22Rv1 (cell line): ENCODE data around the gene NXT1.

Source experiments
- CTCF ChIP-seq: fragments of 450-650 bp; IDR thresholded peaks from 2 replicates; pipeline ENCODE4 v1.5.1; 2017; ENCODE audit warnings: mild to moderate bottlenecking
- ZFX ChIP-seq: fragments of 450-650 bp; IDR thresholded peaks from 2 replicates; pipeline ENCODE4 v1.6.1; 2017; ENCODE audit warnings: antibody characterized with exemption, borderline replicate concordance

- TF ChIP-seq CTCF (no peak), ZFX (no peak)
These were observed 10.6 kb upstream of the NXT1 start for GRCh38 chr20:23339986-23340385.
